C4-2B (cell line): ENCODE measurements around the gene INSYN1.

ENCODE experiments used
- ZFX ChIP-seq: fragments of 450-650 bp; IDR thresholded peaks from 2 replicates; pipeline ENCODE4 v1.6.1; 2017
- TF ChIP-seq, protein P1 (sequence below): fragments of 450-650 bp; conservative IDR thresholded peaks from 2 replicates; pipeline ENCODE4 v1.5.1; 2017; ENCODE audit warnings: mild to moderate bottlenecking

DNA sequence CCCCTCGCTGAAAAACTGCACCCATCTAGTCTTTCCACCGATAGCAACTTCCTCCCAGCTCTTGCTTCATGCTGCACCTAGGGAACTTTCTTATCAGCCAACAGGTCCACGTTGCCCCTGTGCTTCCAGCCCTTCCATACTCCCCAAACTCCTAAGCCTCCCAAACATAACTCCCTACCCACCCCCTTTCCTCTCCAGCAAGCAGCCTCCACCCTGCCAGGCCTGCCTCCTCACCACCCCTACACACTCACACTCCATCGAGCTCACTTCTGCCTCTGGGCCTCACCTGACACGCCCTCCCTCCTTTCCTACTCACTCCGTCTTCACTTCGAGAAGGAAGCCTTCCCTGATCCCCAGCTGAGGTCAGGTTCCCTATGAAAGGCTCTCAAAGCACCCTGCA lies 8.1 kb downstream of the INSYN1 start:
- TF ChIP-seq, protein P1, sequence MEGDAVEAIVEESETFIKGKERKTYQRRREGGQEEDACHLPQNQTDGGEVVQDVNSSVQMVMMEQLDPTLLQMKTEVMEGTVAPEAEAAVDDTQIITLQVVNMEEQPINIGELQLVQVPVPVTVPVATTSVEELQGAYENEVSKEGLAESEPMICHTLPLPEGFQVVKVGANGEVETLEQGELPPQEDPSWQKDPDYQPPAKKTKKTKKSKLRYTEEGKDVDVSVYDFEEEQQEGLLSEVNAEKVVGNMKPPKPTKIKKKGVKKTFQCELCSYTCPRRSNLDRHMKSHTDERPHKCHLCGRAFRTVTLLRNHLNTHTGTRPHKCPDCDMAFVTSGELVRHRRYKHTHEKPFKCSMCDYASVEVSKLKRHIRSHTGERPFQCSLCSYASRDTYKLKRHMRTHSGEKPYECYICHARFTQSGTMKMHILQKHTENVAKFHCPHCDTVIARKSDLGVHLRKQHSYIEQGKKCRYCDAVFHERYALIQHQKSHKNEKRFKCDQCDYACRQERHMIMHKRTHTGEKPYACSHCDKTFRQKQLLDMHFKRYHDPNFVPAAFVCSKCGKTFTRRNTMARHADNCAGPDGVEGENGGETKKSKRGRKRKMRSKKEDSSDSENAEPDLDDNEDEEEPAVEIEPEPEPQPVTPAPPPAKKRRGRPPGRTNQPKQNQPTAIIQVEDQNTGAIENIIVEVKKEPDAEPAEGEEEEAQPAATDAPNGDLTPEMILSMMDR, result no peak
- TF ChIP-seq ZFX, result no peak
